GM21528 (cell line): Measurements from ENCODE around the gene CDK1.

Source experiments
- ATAC-seq: cut with Tn5 transposase; IDR thresholded peaks from one replicate; pipeline ENCODE4 v1.9.1; 2021; ENCODE audit warnings: mild to moderate bottlenecking, moderate library complexity; ENCODE audit not compliant: unreplicated experiment, low FRiP score

The CDK1 gene

GRCh38 chr10:60778214-60778970 is at the start of gene CDK1:
TSS of gene CDK1 (plus strand) at chr10:60778478. CDS start at chr10:60780166, 1,688 bp downstream.
- ATAC-seq = peak; percentile 99

DNA sequence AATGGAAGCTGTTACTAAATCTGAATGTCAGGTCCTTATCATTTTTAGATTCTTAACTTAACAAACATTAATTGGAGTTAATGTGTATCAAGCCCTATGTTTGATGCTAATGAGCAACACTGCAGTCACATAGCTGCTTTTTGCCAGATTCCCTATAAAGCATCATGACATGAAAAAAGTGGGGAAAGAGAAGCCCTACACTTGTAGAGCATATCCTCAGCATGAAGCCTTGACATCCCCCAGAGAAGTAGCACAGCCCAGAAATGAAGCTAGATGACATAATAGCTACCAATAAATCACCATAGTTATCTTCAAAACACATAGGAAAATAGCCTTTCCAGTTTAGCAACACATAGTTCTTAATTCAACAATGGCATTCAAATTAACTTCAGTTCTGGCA is 49.2 kb upstream of the CDK1 start:
- no peak for ATAC-seq

GRCh38 chr10:60731134-60731885 is 47.0 kb upstream of the CDK1 start:
- ATAC-seq = peak; percentile 84

DNA sequence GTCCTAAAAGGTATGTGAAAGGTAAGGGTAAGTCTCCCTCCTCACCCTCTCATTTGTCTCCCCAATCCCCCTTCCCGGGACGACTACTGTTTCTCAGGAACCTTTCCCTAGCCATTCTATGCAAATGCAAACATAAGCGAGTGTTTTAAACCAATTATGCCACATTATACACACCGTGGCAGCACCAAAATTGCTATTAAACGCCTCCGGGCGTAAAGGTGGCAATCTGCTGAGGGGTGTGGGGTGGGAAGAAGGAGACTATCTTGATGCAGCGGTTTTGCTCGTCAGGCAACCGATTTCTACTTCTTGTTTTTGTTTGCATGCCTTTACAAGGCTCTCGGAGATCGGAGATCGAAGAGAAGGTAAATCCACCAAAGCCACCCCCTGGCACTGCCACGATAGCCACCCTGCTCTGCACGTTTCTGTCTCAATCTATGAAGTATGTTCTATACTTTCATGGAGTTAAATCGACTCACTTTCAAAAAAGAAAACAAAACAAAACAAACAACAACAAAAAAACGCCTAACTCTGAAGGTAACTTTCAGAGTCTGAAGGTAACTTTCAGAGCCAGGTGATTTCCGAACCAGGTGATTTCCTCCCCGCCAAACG is 46.0 kb upstream of the CDK1 start:
- no peak for ATAC-seq

GRCh38 chr10:60732807-60733516 is 45.3 kb upstream of the CDK1 start:
- peak; percentile 55 for ATAC-seq

- ATAC-seq = no peak
Observed at GRCh38 chr10:60733517-60733822, 44.8 kb upstream of the CDK1 start.

DNA sequence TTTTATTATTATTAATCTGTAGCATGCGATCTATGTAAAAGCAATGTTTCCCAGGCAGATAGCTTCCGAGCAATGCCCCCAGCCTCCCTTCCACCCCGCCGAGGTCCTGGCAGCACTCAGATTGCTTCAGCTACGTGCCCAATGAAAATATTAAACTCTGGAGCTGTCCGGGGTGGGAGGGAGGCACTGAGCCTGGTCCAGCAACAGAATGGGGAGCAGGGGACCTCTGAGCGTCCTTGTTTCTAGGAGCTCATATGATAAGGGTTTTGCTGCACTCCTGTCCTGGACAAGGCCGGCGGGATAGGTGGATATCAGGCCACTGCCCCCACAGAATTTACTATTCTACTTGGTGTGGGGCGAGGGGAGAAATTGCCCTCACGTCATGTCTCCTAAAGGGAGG is 44.5 kb upstream of the CDK1 start:
- ATAC-seq = no peak

- ATAC-seq = no peak
Observed at GRCh38 chr10:60734226-60734625, 44.1 kb upstream of the CDK1 start.

GRCh38 chr10:60735244-60735643 is 43.0 kb upstream of the CDK1 start:
- no peak for ATAC-seq

DNA sequence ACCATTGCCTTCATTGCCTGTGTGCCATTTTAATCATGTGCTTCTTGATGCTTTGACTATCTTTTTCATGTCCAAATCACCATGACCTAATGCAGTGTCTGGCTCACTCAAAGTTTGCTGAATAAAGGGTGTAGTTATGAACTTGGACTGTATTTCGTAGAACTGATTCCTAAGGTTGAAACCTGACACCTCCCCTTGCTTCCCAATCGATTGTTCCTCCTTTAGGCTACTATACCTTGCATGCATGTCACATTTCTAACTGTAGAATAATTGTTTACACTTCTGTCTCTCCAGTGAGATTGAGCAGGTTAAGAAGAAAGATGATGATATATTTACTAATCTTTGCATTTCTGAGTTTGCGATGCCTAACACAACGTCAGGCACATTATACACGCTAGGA is 41.0 kb upstream of the CDK1 start:
- ATAC-seq = no peak

- ATAC-seq = no peak
Observed at GRCh38 chr10:60739558-60739957, 38.7 kb upstream of the CDK1 start.

GRCh38 chr10:60742512-60742911 is 35.8 kb upstream of the CDK1 start:
- ATAC-seq = no peak

DNA sequence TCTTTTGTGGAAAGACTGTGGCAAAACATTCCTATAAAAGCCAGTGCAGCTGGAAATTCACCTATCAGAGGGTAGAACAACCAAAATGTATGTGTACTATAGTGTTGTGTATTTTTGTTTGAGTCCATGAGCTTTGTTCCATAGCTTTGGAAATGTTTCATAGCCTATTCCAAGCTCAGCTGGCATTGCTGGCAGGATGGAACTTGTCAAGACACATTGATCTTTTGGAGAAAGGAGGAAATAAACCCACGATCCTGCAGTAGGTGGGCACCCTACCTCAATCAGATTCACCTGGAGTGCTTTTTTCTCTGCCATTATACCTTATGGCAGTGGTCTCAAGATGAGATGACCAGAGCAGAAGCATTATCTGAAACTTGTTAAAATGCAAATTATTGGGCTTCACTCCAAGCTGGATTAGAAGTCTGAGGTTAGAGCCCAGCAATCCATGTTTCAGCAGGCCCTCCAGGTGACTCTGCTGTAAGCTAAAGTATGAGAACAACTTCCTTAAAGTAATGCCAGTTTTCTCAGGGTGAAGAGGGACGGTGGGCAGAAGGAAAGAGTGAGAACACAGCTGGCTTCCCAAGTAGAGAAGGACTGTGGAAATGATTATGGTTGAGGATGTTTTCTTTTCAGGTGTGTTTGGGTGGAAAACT is 30.3 kb upstream of the CDK1 start:
- no peak for ATAC-seq

GRCh38 chr10:60753152-60753551 is 25.1 kb upstream of the CDK1 start:
- ATAC-seq = no peak

GRCh38 chr10:60753817-60754216 is 24.5 kb upstream of the CDK1 start:
- ATAC-seq = no peak

DNA sequence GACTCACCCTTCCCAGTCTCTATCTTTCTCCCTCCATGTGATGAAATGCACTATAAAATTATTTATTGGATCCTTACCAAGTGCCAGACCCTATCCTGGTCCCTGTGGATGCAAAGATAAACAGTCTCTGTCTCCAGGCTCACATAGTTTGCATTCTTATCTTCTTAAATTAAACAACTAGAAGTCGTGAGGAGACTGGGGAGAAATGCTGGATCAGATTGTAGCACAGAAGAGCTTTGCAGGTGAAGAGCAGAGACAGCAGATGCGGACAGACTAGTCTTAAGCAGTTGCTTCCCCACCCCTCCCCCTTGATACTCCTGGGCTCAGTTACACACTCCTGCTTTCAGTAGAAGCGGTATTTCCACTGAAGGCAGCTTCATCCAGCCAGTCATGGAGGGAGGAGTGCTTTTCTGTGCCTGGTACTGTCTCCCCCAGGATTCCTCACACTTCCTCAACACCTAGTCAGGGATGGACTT is 20.8 kb upstream of the CDK1 start:
- no peak for ATAC-seq

DNA sequence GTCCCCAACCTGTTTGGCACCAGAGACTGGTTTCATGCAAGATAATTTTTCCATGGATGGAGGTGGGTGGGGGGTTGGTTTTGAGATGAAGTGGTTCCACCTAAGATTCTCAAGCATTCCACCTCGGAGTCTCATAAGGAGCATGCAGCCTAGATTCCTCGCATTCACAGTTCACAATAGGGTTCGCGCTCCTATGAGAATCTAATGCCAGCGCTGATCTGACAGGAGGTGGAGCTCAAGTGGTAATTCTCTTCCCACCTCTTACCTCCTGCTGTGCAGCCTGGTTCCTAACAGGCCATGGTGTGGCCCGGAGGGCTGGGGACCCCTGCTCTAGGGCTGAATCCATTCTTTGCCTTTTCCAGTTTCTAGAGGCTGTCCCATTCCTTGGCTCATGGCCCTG is 19.1 kb upstream of the CDK1 start:
- no peak for ATAC-seq

- no peak for ATAC-seq
Observed at GRCh38 chr10:60760711-60761210, 17.5 kb upstream of the CDK1 start.

GRCh38 chr10:60762554-60762953 is 15.7 kb upstream of the CDK1 start:
- no peak for ATAC-seq

DNA sequence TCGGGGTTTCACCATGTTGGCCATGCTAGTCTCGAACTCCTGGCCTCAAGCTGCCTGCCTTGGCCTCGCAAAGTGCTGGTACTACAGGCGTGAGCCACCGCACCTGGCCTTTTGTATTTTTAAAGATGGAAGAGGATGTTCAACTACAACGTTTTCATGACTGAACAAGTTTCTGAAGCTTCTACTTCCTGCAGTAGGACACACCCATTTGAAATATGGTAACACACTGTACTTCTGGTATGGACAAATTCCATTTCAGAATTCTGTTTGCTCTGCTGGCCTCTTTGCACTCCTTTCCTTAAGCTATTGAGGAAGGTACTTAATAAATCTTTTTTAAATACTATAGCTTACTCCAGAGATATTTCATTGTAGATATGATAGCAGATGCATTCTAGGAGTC is 10.9 kb upstream of the CDK1 start:
- ATAC-seq = no peak
